NT2/D1 (cell line): ENCODE results near the gene EGLN1.

Source experiments
- DNase-seq: peaks from one replicate; pipeline ENCODE4 v3.0.0-alpha.2; 2011; ENCODE audit warnings: low read depth, low spot score
- H3K27me3 ChIP-seq: 2 replicates; pipeline ENCODE4 v1.6.0; 2011; ENCODE audit warnings: mild to moderate bottlenecking; ENCODE audit not compliant: insufficient read length, insufficient read depth
- H3K36me3 ChIP-seq: 2 replicates; pipeline ENCODE4 v1.6.1; 2011; ENCODE audit warnings: mild to moderate bottlenecking, low read length, mixed read lengths; ENCODE audit not compliant: insufficient read depth, insufficient read length
- H3K4me1 ChIP-seq: 2 replicates; pipeline ENCODE4 v1.5.1; 2011; ENCODE audit not compliant: insufficient read depth, insufficient read length
- H3K4me3 ChIP-seq: 2 replicates; pipeline ENCODE4 v1.5.1; 2011; ENCODE audit warnings: low read depth; ENCODE audit not compliant: insufficient read length
- H3K9ac ChIP-seq: 2 replicates; pipeline ENCODE4 v1.6.0; 2011; ENCODE audit warnings: low read depth; ENCODE audit not compliant: insufficient read length
- H3K9me3 ChIP-seq: 2 replicates; pipeline ENCODE4 v1.5.1; 2011; ENCODE audit warnings: mild to moderate bottlenecking, low read length; ENCODE audit not compliant: insufficient read depth
- SUZ12 ChIP-seq: IDR thresholded peaks from 2 replicates; pipeline ENCODE4 v1.6.1; 2011; ENCODE audit not compliant: insufficient read length, insufficient read depth; ENCODE audit errors: extremely low read depth
- YY1 ChIP-seq: IDR thresholded peaks from 2 replicates; pipeline ENCODE4 v1.6.1; 2011; ENCODE audit not compliant: insufficient read length, insufficient read depth
- ZNF274 ChIP-seq: IDR thresholded peaks from 2 replicates; pipeline ENCODE4 v1.6.1; 2011; ENCODE audit warnings: mild to moderate bottlenecking, low read depth, low read length

The EGLN1 gene

DNA sequence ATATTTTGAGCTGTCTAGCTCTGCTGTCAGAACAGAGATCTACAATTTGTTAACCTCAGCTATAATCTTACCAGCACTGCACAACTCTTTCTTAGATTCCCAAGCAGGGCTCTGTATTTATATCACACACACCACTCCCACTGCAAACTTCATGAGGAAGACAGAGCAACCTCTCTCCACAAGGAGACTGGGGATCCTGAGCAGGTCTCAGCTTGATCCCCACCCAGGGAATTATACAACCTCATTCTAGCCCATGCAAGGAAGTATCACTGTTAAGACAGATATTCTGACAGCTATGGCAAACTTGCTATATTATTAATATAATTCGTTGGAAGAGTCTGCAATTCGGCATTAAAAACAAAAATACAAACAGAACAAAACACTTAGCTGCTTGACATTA, 40.4 kb downstream of the EGLN1 start:
- no peaks in the 10 kb centered on the region for H3K4me1 ChIP-seq
- no peak for TF ChIP-seq YY1
- H3K9me3 ChIP-seq = no peaks in the 10 kb centered on the region
- no peaks in the 10 kb centered on the region for H3K27me3 ChIP-seq
- H3K4me3 ChIP-seq = no peak overlapping the region
- no peak overlapping the region for H3K9ac ChIP-seq
- no peaks in the 10 kb centered on the region for H3K36me3 ChIP-seq
- no peak for DNase-seq

DNA sequence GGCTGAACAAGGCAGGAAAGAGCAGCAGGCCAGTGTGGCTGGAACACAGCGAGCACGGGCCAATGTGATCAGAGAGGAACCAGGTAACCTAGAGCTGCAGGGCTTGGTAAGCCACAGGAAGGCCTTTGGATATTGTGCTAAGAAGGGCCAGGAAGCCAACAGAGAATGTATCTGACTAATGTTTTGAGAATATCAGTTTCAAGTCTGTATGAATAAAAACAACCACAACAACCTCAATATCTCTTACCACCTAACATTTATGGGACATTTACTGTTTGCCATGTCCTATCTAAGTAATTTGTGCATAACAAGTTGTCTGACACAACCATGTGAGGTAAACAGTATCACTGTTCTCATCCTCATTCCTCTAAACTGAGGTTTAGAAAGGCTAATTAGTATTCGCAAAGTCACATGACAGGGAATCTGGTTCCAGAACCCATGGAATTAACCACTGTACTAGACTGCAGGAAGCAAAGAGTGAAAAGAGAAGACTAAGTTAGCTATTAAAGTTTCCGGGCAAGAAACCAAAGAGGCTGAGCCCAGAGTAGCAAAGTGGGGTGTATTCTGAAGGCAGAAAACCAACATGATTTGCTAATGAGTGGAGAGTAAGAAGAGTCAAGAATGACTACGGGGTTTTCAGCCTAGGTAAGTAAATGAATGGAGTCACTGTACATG, 45.1 kb downstream of the EGLN1 start:
- no peaks in the 10 kb centered on the region for H3K27me3 ChIP-seq
- H3K9ac ChIP-seq = no peak overlapping the region
- no peak overlapping the region for H3K4me3 ChIP-seq
- H3K9me3 ChIP-seq = no peaks in the 10 kb centered on the region
- TF ChIP-seq YY1 (no peak), SUZ12 (no peak)
- H3K36me3 ChIP-seq = no peaks in the 10 kb centered on the region
- no peak for DNase-seq
- H3K4me1 ChIP-seq = no peaks in the 10 kb centered on the region

DNA sequence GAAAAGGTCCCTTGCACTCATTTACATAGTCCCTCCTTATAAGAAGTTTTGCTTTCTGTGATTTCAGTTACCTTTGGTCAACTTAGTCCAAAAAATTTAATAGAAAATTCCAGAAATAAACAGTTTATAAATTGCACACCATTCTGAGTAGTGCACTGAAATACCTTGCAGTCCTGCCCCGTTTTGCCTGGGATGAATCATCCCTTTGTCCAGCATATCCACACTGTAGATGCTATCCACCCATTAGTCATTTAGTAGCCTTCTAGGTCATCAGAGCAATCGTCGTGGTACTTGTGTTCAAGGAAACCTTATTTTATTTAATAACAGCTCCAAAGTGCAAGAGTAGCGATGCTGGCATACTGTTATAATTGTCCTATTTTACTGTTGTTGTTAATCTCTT, 46.0 kb downstream of the EGLN1 start:
- Histone ChIP-seq H3K4me3 (no peak overlapping the region), H3K9ac (no peak overlapping the region), H3K9me3 (no peaks in the 10 kb centered on the region), H3K36me3 (no peaks in the 10 kb centered on the region), H3K27me3 (no peaks in the 10 kb centered on the region), H3K4me1 (no peaks in the 10 kb centered on the region)
- DNase-seq = no peak
- no peak for TF ChIP-seq SUZ12
- no peak for TF ChIP-seq ZNF274
- no peak for TF ChIP-seq YY1

DNA sequence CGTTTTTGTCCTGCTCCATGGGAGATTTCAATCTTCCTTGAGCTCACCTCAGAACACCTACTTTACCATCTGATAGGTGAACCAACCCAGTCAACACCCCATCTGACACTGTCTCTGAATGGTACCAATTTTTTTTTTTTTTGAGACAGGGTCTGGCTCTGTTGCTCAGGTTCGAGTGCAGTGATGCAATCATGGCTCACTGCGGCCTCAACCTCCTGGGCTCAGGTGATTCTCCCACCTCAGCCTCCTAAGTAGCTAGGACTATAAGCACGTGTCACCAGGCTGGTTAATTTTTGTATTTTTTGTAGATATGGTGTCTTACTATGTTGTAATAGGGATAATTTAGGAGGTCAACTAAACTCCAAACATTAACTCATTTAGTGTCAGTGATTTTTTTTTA, 47.7 kb downstream of the EGLN1 start:
- no peak overlapping the region for H3K4me3 ChIP-seq
- H3K36me3 ChIP-seq = peaks cover 2% of the 10 kb centered on the region
- H3K9me3 ChIP-seq = no peaks in the 10 kb centered on the region
- no peak for DNase-seq
- no peaks in the 10 kb centered on the region for H3K27me3 ChIP-seq
- TF ChIP-seq ZNF274 = no peak
- no peak for TF ChIP-seq YY1
- TF ChIP-seq SUZ12 = no peak
- no peak overlapping the region for H3K9ac ChIP-seq
- no peaks in the 10 kb centered on the region for H3K4me1 ChIP-seq

DNA sequence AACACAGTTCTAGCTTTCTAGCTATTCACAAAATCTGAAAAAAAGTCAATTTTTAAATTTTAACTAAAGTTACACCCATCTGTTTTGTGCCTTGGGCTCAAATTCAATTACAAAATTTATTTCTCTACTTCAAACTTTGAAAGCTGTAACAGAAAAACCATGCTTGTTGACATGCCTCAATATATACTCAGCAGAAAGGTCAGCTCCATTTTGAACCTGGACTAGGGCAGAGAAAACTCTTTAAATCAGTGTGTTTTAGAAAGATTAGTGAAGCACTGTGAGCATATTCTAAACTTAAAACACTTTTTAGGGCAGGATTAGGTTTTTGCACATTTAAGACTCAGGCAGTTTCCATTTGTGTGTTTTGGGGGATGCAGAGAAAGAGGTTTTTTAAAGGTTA, 49.6 kb downstream of the EGLN1 start:
- H3K9ac ChIP-seq = no peak overlapping the region
- H3K27me3 ChIP-seq = no peaks in the 10 kb centered on the region
- H3K4me3 ChIP-seq = no peak overlapping the region
- H3K36me3 ChIP-seq = peaks cover 2% of the 10 kb centered on the region
- TF ChIP-seq YY1 (no peak), ZNF274 (no peak), SUZ12 (no peak)
- no peaks in the 10 kb centered on the region for H3K4me1 ChIP-seq
- H3K9me3 ChIP-seq = no peaks in the 10 kb centered on the region
- DNase-seq = no peak

DNA sequence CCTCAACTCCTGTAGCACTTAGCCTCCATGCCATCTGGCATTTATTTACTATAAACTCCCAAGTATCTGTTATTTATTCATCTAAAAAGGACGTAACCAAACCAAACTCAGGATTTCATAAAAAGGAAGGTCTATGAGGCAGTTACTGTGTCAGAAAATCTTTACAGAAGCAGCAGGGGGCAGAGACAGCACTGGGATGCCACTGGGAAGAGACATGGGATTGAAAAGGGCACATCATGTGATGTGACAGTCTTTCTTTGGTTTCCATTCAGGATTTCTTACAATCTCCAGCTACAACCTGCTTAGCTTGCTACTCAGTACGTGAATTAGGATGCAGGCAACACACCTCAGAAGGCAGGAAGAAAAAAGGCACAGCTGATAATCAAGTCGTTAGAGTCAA, 52.8 kb downstream of the EGLN1 start:
- H3K9ac ChIP-seq = no peak overlapping the region
- no peak overlapping the region for H3K4me3 ChIP-seq
- H3K4me1 ChIP-seq = no peaks in the 10 kb centered on the region
- H3K27me3 ChIP-seq = no peaks in the 10 kb centered on the region
- H3K36me3 ChIP-seq = peaks cover 13% of the 10 kb centered on the region
- H3K9me3 ChIP-seq = no peaks in the 10 kb centered on the region
- no peak for DNase-seq
- no peak for TF ChIP-seq ZNF274
- no peak for TF ChIP-seq YY1
- TF ChIP-seq SUZ12 = no peak

DNA sequence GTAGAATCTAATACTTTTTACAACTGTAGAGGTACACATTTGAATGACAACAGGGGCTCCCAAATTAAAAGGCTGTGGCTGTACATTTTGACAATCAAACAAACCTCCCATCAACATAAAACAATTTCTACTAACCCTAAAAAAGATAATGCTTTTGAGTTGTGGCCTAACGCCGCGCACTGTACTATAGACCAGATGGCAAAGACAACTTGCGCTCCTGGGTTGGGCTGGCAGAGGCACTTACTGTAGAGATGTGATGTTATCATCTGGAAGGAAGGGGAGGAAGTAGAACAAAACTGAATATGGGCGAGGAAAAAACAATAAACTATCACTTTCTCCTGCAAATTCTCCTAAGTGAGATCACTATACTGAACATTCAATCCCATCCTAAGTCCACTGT, 57.9 kb downstream of the EGLN1 start:
- H3K9me3 ChIP-seq = no peaks in the 10 kb centered on the region
- H3K4me3 ChIP-seq = no peak overlapping the region
- H3K27me3 ChIP-seq = no peaks in the 10 kb centered on the region
- peaks cover 14% of the 10 kb centered on the region for H3K36me3 ChIP-seq
- no peak for DNase-seq
- TF ChIP-seq YY1 (no peak), ZNF274 (no peak), SUZ12 (no peak)
- H3K9ac ChIP-seq = no peak overlapping the region
- H3K4me1 ChIP-seq = no peaks in the 10 kb centered on the region

DNA sequence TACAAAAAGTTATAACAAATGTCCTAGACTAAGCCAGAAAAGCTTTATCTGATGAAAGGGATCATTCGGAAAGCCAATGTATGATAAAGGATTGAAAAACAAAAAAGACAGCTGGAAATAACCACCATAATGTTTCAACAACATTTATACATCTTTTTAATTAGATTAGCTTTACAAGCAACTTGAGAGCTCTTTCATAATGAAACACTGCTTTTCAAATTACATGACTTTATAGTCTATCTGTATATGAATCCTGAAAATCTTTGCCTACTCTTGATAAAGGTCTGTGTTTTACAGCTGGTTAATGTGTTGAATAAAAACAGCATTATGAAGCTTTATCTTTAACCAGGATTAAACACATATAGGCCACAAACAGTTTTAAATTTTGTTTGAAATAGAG, 58.5 kb downstream of the EGLN1 start:
- H3K4me1 ChIP-seq = no peaks in the 10 kb centered on the region
- TF ChIP-seq ZNF274 = no peak
- peaks cover 14% of the 10 kb centered on the region for H3K36me3 ChIP-seq
- no peaks in the 10 kb centered on the region for H3K27me3 ChIP-seq
- H3K4me3 ChIP-seq = no peak overlapping the region
- H3K9ac ChIP-seq = no peak overlapping the region
- H3K9me3 ChIP-seq = no peaks in the 10 kb centered on the region
- DNase-seq = no peak
